H4 (cell line): ENCODE data around the gene SERPINE2. TPM values are rescaled to one million over a fixed set of nuclear protein-coding genes. Genes with fewer than 3 reads are reported as not detected.

ENCODE experiments used
- DNase-seq: peaks from one replicate; pipeline ENCODE4 v3.0.0-alpha.2; 2015; ENCODE audit warnings: low spot score
- total RNA-seq: library from RNA; depleted of rRNA; stranded (reverse); fragments of >200 nt; shearing (Covaris generic); gene quantifications from 2 replicates; pipeline ENCODE4 v1.2.3, GENCODE V29; 2014

The SERPINE2 gene
- total RNA-seq, 1 experiment from 2014 or later = 40.1 TPM

DNA sequence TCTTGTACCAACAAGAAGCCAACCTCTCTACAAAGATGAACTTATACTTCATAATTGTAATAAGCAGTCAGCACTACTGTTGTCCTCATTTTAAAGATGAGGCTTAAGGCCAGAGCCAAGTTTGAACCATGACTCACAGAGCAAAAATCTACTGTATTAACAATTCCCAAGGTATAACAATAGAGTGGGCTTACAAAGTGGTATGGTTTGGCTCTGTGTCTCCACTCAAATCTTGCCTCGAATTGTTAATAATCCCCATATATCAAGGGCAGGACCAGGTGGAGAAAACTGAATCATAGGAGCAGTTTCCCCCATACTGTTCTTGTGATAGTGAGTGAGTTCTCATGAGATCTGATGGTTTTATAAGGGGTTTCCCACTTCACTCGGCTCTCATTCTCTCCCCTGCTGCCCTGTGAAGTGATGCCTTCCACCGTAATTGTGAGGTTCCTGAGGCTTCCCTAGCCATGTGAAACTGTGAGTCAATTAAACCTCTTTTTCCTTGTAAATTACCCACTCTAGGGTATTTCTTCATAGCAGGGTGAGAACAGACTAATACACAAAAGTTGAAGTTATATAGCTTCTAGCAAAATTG, 62.4 kb downstream of the SERPINE2 start:
- DNase-seq = no peak

DNA sequence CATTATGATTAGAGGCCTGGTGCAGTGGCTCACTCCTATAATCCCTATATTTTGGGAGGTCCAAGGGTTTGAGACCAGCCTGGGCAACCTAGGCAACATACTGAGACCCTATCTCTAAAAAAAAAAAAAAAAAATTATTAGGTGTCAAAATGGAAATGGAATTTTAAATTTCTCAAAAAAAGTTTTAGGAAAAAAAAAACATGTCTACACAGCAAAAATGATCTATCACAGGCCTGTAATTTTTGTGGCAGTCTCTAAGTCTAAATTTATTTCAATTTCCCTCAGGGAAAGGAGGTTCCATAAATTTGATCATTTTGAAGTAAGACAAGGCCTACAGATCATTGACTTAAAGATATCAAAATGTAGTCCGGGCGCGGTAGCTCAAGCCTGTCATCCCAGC, 65.5 kb downstream of the SERPINE2 start:
- no peak for DNase-seq

- DNase-seq = no peak
Observed at GRCh38 chr2:223972656-223973102, 66.4 kb downstream of the SERPINE2 start.

DNA sequence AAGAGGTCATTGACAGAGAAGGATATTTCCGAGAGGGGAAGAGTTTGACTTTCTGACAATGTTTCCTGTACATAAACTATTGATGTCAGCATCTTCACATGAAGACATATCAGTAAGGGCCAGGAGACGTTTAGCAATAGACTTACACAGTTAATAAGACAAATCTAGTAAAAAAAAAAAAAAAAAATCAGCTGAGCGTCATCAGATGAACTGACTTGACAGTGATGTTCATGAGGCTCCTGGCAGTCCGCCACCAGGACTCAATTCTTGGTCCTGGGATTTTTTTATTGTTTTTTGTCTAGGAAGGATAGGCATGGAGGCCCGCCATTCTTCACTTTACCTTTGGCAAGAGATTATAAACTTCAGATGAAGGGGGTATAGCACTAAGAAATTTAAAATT, 67.4 kb downstream of the SERPINE2 start:
- DNase-seq = no peak

- DNase-seq = peak; percentile 34
Observed at GRCh38 chr2:223970343-223971128, 68.5 kb downstream of the SERPINE2 start.

GRCh38 chr2:223969856-223970255, 69.2 kb downstream of the SERPINE2 start:
- DNase-seq = no peak

DNA sequence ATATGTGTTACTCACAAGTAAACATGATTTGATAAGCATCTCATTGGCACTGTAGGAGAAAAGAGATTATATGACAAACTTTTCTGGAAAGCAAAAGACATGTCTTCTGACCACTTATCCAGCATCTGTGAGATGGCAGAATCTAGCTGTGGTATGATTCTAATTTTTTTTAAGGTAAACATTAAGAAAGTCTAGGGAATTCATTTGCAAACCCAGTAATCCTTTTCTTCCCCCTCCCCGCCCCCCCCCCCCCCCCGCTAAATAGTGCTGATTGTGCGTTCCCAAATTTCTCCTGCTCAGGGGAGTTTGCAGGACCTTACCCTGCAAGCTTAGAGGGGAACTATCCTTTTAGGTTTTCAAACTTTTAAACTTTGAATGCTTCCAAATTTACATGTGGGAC, 69.8 kb downstream of the SERPINE2 start:
- no peak for DNase-seq

DNA sequence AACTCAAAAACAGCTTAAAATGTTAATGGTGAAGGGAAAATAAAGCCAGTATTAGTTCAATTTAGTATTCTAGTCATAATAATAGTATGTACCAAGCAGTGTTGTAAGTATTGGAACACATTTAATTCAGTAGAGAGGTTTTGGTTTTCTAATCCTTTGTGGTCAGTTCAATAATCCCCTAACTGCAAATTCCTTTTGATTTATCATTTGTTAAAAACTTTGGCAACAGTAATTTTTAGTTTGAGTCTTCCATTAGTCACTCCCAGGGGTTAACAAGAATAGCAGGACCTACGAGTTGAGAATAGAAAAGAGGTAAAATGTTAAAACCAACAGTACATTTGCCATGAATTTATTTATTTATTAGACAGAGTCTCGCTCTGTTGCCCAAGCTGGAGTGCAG, 71.1 kb downstream of the SERPINE2 start:
- no peak for DNase-seq

- DNase-seq = no peak
Observed at GRCh38 chr2:223959688-223960087, 79.4 kb downstream of the SERPINE2 start.

- DNase-seq = peak; percentile 77
Observed at GRCh38 chr2:223957092-223957851, 81.8 kb downstream of the SERPINE2 start, which contains the start of gene MRPL44. MRPL44 (plus strand) TSS chr2:223957463; CDS start chr2:223957473, 10 bp downstream.

- no peak for DNase-seq
Observed at GRCh38 chr2:223956300-223956699, 82.8 kb downstream of the SERPINE2 start.

DNA sequence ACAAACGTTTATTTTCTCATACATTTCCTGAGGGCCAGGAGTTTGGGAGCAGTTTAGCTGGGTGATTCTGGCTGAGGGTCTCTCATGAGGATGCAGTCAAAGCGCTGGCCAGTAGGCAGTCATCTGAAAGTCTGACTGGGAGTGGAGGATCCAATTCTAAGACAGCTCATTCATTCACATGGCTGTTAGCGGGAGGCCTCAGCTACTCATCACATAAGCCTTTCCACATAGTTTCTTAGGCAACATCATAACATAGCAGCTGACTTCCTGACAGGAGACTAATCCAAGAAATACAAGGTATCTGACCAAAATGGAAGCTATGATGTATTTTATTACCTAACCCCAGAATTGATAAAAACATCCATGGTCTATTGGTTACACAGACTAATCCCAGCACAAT, 84.7 kb downstream of the SERPINE2 start:
- DNase-seq = no peak

DNA sequence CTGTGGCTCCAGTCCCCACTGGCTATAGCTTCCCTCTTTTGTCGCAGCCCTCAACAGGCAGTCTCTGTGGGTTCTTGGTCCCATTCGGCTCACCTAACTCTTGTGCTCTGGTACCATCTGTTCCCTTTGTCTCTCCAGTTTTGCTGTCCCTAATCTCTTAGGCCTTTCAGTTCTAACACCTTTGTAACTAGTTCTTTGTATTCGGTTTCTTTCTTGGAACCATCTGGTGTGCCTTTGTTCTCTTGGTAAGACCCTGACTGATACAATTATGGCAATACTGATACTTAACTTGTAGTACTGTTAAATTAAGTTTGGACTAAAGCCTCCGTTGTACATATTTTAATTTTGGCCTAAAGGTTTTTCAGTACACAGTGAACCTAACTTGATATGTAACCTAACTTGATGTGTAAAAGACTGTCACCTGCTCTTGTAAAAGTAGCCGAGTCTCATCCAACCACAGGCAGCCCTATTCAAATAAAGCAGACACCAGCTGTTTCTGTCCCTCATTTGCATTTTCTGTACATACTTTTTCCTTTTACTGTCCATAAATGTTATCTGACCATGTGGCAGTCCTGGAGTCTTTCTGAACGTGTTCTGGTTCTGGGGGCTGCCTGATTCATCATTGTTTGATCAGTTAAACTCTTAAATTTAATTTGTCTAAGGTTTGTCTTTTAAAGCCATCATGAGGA, 86.7 kb downstream of the SERPINE2 start:
- no peak for DNase-seq

DNA sequence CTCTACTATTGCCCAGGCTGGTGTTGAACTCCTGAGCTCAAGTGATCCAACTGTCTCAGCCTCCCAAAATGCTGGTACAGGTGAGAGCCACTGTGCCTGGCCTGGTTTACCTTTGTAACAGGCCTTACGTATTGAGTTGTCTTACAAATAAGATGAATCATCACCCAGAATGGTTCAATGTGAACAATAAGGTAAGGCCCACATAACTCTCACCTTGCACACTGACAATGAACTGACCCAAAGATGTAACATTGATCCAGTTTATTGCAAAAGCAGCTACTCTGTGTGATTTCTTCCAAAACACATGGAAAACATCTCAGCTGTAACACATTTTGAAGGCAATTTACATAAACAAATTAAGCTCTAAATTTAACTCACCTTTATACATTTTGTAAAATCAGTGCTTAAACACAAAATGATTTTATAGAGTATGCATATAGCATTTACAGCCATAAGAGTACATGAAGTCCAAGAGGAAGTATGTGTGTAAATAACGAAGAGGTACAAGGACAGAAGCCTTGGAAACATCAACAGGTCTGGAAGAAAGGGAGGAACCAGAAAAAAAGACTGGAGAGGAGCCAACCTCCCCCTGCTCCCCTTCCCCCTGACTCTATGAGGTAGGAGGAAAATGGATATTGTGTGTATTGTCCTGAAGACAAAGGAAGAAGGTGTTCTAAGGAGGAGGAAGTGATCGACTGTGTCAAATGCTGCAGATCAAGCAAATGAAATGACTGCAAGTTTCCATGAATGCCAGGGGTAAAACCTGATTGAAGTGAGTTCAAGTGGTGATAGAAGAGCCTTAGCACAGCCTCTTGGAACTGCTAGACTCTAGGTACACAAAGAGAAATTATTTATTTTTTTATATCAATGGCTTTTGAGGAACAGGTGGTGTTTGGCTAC, 88.4 kb downstream of the SERPINE2 start:
- DNase-seq = no peak

DNA sequence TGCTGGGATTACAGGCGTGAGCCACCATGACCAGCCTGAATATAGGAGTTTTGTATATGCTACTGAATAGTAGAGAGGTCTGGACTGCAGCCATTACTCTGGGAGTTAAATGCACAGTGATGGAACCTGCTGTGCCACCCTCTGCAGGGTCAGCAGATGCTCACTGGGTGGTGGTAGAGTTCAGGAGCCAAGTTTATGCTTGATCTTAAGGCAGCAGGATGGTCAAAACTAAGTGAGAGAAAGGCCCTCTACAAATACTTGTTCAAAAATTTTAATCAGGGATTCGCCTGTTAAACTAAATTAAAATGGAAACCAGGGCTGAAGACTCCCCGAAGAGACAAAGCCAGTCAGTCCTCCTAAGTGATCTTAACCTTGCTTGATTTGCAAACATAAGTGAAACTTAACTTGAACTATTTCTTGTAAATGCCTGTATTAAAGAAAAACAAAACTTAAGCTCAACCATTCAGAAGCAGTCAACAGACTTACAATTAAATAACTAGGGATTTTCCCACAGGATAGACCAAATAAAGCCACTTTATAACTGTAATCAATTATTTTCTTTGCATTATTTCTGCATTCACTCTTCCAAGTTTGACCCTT, 89.7 kb downstream of the SERPINE2 start:
- no peak for DNase-seq

DNA sequence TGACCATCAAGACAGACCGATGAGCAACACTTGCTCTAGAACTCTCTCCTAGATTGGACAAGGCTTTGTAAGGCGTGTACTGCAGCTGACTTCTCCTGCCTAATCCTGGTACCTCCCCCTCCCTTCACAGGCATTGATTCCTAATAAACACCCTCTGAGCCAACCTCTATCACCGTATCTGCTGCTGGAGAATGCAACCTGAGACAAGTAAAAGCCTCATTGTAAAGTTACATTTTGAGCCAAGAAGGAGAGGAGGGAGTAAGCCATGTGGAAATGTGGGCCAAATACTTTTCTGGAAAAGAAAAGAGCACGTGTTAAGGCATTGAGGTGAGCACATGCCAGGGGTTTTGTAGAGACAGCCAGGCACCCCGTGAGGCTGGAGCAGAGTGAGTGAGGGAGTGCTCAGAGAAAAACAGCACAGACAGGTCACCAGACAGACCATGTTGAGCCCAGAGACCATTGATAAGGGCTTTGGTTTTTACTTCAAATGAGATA, 91.3 kb downstream of the SERPINE2 start:
- DNase-seq = no peak

DNA sequence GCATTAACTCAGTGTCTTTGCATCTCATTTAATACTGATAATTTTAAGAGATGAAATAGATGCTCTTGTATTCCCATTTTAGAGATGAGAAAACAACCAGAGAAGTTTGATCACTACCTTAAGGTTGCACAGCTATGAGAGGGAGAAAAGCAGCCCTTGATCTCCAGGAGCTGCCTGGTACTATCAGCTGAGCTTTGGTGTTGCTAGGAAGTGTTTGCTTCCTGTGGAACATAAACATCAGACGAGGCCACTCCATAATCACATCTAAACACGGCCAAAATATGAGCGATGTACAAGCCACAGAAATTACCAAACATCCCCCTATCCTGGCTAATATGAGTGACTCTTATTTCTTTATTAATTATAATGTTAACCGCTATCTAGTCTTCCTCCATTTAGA, 93.3 kb downstream of the SERPINE2 start:
- no peak for DNase-seq

- peak; percentile 79 for DNase-seq
Observed at GRCh38 chr2:223944703-223945531, 94.2 kb downstream of the SERPINE2 start, which contains the start of gene WDFY1. WDFY1 (minus strand) TSS chr2:223945335; CDS start chr2:223945284, 51 bp downstream.

DNA sequence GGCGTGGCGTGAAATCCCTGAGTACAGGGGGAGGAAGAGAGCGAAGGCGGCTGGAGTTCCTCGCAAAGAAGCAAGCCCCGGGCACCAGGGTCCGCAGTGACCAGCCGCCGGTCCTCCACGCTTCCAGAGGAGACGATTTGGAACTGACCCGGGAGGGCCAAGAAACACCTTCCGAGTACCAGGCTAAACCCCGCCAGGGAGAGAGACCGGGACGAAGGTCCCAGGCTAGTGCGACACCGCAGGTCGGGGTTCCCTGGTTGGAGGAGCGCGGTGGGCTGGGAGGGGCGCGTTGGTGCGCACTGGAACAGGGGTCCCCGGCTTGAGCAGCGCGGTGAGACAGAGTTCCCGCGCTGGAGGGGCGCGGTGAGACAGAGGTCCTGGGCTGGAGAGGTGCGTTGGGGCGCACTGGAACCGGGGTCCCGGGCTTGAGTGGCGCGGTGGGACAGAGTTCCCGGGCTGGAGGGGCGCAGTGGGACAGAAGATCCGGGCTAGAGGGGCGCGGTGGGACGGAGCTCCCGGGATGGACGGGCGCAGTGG, 94.9 kb downstream of the SERPINE2 start:
- DNase-seq = no peak
